Memory B cell (primary cell): ENCODE results near the gene WWP2.
"Not testable (repeated sequence)": the region's sequence is repeated elsewhere in the genome, so short reads cannot be mapped to it uniquely, and the experiment has no call there.

Source experiments
- ATAC-seq: fragments of 150-1000 bp; cut with Tn5 transposase; 2 replicates; pipeline ENCODE4 v1.10.0; 2021; ENCODE audit warnings: low read depth, mild to moderate bottlenecking, moderate library complexity
- DNase-seq, 2 donors: peaks; one replicate each; pipeline ENCODE4 v3.0.0; 2022; ENCODE audit warnings: low spot score in 2 of 2
- H3K27ac Mint-ChIP-seq: one replicate; pipeline ENCODE4 v1.8.0; 2022; ENCODE audit warnings: mild to moderate bottlenecking, moderate library complexity, mixed read lengths
- H3K27me3 Mint-ChIP-seq: one replicate; pipeline ENCODE4 v1.8.0; 2022; ENCODE audit warnings: mixed read lengths
- H3K36me3 Mint-ChIP-seq: one replicate; pipeline ENCODE4 v1.8.0; 2022; ENCODE audit warnings: mild to moderate bottlenecking, mixed read lengths
- H3K4me1 Mint-ChIP-seq: one replicate; pipeline ENCODE4 v1.8.0; 2022; ENCODE audit warnings: mixed read lengths
- H3K4me3 Mint-ChIP-seq: one replicate; pipeline ENCODE4 v1.8.0; 2022; ENCODE audit warnings: mild to moderate bottlenecking, moderate library complexity, mixed read lengths
- H3K9me3 Mint-ChIP-seq: one replicate; pipeline ENCODE4 v1.8.0; 2022; ENCODE audit warnings: mixed read lengths

Gene WWP2

DNA sequence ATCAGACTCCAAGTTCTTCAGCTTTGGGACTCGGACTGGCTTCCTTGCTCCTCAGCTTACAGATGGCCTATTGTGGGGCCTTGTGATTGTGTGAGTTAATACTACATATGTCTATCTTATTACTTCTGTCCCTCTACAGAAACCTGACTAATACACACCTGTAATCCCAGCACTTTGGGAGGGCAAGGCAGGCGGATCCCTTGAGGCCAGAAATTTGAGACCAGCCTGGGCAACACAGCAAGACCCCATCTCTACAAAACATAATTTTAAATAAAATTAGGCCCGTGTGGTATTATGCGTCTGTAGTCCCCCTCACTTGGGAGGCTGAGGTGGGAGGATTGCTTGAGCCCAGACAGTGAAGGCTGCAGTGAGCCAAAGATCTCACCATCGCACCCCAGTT is 30.9 kb upstream of the WWP2 start:
- H3K27ac Mint-ChIP-seq, H3K9me3 Mint-ChIP-seq, H3K27me3 Mint-ChIP-seq, H3K4me3 Mint-ChIP-seq, ATAC-seq, H3K36me3 Mint-ChIP-seq, H3K4me1 Mint-ChIP-seq, DNase-seq: not testable (repeated sequence)

- no peaks in the 10 kb centered on the region for H3K9me3 Mint-ChIP-seq
- no peak for ATAC-seq
- peaks cover under 1% of the 10 kb centered on the region for H3K4me1 Mint-ChIP-seq
- no peak overlapping the region for H3K4me3 Mint-ChIP-seq
- no peak overlapping the region for H3K27ac Mint-ChIP-seq
- H3K27me3 Mint-ChIP-seq, result no peaks in the 10 kb centered on the region
- H3K36me3 Mint-ChIP-seq, result no peaks in the 10 kb centered on the region
- no peak for DNase-seq
Measured at GRCh38 chr16:69732101-69732500, 30.0 kb upstream of the WWP2 start.

DNA sequence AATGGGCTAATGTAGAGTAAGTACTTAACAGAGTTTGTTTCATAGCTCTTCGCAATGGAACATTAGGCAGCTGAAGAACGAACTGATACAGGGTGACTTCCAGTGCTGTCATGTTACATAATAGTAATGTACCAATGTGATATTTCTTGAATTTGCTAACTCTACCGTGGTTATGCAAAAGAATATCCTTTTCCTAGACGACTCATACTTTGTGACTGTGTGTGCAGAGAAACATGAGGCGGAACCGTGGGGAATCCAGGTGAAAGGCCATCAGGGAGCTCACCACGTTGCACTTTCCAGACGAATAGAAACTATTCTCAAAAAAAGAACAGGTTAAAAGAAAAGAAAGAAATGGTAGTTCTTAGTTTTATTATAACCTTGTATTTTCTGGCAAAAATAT is 20.6 kb upstream of the WWP2 start:
- no peaks in the 10 kb centered on the region for H3K4me1 Mint-ChIP-seq
- no peak for ATAC-seq
- no peaks in the 10 kb centered on the region for H3K9me3 Mint-ChIP-seq
- H3K4me3 Mint-ChIP-seq, result no peak overlapping the region
- no peaks in the 10 kb centered on the region for H3K27me3 Mint-ChIP-seq
- no peak overlapping the region for H3K27ac Mint-ChIP-seq
- H3K36me3 Mint-ChIP-seq, result peaks cover 17% of the 10 kb centered on the region
- DNase-seq, result no peak

DNA sequence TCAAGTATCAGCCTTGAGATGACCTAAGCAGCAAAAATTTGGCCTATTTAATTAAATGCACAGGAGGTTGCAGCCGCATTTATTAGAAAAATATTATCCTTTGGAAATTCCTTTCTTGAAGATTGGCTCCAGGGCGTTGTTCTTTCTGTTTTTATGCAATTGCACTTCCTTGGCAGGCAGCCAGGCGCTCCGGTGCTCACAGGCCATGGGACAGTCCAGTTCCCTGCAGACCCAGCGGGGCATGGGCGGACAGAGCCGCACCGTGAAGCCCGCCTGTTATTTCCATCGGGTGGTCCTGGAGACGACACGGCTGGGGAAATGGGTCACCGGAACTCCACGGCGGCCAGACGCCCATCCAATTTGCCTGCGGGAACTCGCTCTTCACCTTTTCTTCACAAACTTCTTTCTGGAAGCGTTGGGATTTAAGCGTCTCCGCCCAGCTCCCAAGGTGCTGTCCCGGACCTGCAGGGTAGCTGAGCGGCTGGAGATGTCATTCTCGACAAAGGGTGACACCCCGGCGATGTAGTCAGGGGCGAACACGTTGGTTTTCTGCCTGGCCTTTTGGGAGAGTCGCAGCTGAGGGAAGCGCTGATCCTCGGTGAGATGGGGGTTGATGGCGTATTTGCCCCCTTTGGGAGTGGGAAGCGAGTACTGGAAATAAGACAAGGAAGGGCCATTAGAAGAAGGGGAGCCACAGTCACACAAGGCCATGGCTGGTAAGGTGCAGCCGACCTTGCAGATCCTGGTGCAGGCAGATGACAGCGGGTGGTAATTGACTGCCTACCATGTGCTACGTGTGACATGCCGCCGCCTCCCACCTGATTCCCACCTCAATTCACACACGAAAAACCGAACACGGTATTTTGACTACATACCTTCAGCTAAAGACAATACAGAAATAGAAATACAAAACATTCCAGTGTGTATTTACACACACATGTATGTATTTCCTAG is 19.9 kb upstream of the WWP2 start:
- no peaks in the 10 kb centered on the region for H3K4me1 Mint-ChIP-seq
- H3K27me3 Mint-ChIP-seq, result no peaks in the 10 kb centered on the region
- ATAC-seq, result no peak
- no peak overlapping the region for H3K4me3 Mint-ChIP-seq
- no peaks in the 10 kb centered on the region for H3K9me3 Mint-ChIP-seq
- no peak overlapping the region for H3K27ac Mint-ChIP-seq
- H3K36me3 Mint-ChIP-seq, result peaks cover 18% of the 10 kb centered on the region
- DNase-seq, result no peak

DNA sequence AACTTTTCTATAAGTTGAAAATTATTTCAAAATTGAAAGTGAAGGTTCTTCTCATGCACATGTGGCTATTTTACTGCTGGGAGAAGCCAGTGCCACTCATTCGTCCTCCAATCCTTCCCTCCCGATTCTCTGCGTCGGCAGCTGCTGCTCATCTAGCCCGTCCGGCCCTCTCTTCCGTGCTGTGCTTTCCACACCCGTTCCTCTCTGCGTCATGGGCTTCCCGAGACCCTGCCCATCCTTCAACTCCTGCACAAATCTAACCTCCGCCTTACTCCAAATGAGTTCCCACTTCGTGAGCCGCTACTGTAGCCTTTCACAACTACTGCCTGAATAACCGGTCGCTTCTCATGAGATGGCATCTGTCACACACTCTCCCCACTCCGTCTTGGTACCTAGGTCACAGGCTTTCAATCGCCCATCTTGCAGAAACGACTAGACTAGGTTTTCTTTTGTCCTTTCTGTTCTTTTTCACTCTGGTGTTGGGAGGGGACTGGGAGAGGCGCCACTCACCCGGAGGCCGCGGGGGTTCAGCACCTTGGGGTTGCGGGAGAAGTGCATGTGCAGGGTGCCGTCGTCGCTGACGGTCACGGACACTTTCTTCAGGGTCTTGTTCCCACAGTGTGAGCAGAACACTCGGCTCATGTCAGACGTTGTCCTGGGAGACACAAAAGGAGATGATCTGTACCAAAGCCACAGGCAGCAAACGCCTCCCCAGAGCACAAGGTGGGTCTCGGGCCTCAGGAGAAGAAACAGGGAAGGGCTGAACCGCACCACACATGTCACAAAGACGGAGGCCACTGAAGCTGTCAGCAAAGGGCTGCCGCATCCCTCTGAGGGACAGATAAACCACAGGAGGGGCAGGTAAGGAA is 17.5 kb upstream of the WWP2 start:
- Mint-ChIP-seq H3K9me3 (no peaks in the 10 kb centered on the region), H3K4me3 (no peak overlapping the region), H3K27me3 (no peaks in the 10 kb centered on the region), H3K36me3 (peaks cover 27% of the 10 kb centered on the region), H3K27ac (no peak overlapping the region), H3K4me1 (no peaks in the 10 kb centered on the region)
- DNase-seq (no peak), ATAC-seq (no peak)

DNA sequence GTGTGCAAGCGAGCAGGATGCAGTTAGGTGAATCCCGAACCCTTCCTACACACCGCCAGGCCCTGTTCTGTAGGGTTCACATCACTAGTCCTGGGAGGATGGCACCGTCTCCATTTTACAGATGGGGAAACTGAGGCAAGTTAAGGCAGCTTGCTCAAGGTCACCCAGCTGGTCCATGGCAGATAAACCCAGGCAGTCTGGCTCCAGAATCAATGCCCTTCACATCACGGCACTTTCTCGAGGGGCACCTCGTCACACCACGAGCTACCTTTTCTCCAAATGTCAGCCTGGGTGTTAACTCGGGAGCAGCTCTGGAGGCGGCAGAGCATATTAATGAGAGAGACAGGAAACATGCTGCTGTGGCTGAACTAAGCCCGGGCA is 16.9 kb upstream of the WWP2 start:
- no peak overlapping the region for H3K27ac Mint-ChIP-seq
- no peaks in the 10 kb centered on the region for H3K27me3 Mint-ChIP-seq
- H3K4me3 Mint-ChIP-seq, result no peak overlapping the region
- no peaks in the 10 kb centered on the region for H3K9me3 Mint-ChIP-seq
- DNase-seq (no peak), ATAC-seq (no peak)
- H3K36me3 Mint-ChIP-seq, result peaks cover 27% of the 10 kb centered on the region
- no peaks in the 10 kb centered on the region for H3K4me1 Mint-ChIP-seq

GRCh38 chr16:69745959-69746358 is 16.2 kb upstream of the WWP2 start:
- H3K4me3 Mint-ChIP-seq, result no peak overlapping the region
- no peaks in the 10 kb centered on the region for H3K27me3 Mint-ChIP-seq
- DNase-seq (no peak), ATAC-seq (no peak)
- peaks cover 29% of the 10 kb centered on the region for H3K36me3 Mint-ChIP-seq
- no peak overlapping the region for H3K27ac Mint-ChIP-seq
- H3K9me3 Mint-ChIP-seq, result no peaks in the 10 kb centered on the region
- no peaks in the 10 kb centered on the region for H3K4me1 Mint-ChIP-seq

DNA sequence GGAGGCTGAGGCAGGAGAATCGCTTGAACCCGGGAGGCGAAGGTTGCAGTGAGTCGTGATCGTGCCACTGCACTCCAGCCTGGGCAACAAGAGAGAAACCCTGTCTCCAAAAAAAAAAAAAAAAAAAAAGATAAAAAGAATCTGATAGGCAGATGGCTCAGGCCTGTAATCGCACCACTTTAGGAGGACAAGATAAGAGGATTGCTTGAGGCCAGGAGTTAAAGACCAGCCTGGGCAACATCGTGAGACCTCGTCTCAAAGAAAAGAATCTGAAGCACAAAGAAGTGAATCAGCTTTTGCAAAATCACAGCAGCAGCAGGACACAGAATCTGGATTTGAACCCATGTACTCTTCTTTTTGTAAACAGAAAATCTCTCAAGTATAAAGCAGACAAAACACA is 15.0 kb upstream of the WWP2 start:
- Mint-ChIP-seq H3K27me3 (no peaks in the 10 kb centered on the region), H3K4me1 (peaks cover under 1% of the 10 kb centered on the region), H3K27ac (no peak overlapping the region), H3K9me3 (no peaks in the 10 kb centered on the region), H3K4me3 (no peak overlapping the region), H3K36me3 (peaks cover 27% of the 10 kb centered on the region)
- ATAC-seq (no peak), DNase-seq (no peak)

DNA sequence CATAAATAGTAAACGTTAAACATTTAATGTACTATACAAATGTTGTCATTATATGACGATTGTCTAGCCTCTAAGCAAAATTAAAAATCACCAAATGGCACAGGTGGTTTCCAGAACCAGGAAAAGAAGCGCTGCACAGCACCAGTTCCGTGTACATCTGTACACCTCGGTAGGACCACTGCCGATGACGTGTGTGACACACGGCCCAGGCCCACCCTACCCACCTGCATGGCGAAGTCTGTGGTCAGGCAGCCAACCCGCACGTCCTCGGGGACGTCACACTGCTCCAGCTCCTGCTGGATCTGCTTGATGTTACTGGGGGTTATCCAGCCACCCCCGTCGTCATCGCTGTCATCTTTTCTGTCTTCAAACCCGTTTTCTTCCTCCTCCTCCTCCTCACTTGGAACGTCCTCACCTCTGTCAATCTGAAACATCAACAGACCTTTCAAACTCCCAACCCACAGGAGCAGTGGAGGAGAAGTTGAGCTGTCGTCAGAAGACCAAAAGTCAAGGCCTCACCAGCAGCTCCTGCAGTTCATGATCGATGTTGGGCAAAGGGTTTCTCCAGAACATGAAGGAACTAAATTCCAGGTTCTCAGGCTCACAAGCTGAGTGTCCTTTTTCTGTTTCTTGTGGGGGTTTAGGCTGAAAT is 13.3 kb upstream of the WWP2 start:
- DNase-seq (no peak), ATAC-seq (no peak)
- no peaks in the 10 kb centered on the region for H3K27me3 Mint-ChIP-seq
- H3K4me1 Mint-ChIP-seq, result peaks cover 10% of the 10 kb centered on the region
- peaks cover 21% of the 10 kb centered on the region for H3K36me3 Mint-ChIP-seq
- H3K4me3 Mint-ChIP-seq, result no peak overlapping the region
- H3K27ac Mint-ChIP-seq, result peak overlapping the region; percentile 45
- no peaks in the 10 kb centered on the region for H3K9me3 Mint-ChIP-seq

GRCh38 chr16:69754143-69754468 is 8.0 kb upstream of the WWP2 start:
- Mint-ChIP-seq H3K36me3 (peaks cover 6% of the 10 kb centered on the region), H3K9me3 (no peaks in the 10 kb centered on the region), H3K27me3 (no peaks in the 10 kb centered on the region), H3K4me3 (peak overlapping the region; percentile 99), H3K27ac (peak overlapping the region; percentile 96), H3K4me1 (peaks cover 15% of the 10 kb centered on the region)
- no peak for DNase-seq
- no peak for ATAC-seq

DNA sequence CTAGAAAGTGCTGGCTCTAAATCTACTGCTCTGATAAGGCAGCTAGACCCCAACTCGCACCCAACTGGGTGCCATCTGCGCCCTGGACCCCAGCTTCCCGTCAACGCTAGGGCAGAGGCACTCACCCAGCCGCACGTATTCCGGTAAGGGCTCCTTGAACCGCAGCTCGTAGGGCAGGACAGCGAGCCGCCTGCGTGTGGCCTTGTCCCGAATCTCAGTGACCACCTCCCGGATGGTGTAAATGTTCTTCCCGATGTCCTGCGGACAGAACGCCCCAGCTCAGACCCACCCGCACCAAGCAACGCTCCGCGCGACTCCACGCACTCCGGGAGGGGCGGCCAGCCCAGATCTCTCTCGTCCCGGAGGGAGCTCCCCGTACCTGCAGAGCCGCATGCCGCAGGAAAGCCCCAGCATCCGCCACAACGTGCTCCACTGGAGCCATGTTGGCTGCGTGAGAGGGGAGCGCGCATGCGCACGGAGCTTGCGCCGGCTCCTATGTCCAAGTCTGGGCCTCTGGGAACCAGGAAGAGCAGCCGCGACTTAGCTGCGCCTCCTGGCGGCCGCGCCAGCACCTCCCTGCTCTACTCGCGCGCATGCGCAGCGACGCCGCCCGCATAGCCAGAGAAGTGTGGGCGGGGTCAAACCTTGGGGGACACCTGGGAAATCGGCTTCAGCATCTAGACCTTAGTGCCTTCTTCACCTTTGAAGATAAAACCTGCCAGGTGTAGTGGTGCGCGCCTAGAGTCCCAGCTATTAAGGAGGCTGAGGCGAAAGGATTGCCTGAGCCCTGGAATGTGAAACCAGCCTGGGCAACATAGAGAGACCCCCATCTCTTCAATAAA is 7.4 kb upstream of the WWP2 start, which contains the start of gene NOB1:
Gene NOB1 (minus strand): TSS at position 458 of the 842 bp plus-strand sequence. CDS start 16 bp downstream, at position 442.
- Mint-ChIP-seq H3K9me3 (no peaks in the 10 kb centered on the region), H3K27me3 (no peaks in the 10 kb centered on the region), H3K4me3 (peak within 1 kb of the TSS; percentile 99), H3K4me1 (peaks cover 15% of the 10 kb centered on the region), H3K27ac (peak within 1 kb of the TSS; percentile 96), H3K36me3 (peaks cover 6% of the 10 kb centered on the region)
- ATAC-seq (peak; percentile 96), DNase-seq (peak; percentile 94 to 97)

DNA sequence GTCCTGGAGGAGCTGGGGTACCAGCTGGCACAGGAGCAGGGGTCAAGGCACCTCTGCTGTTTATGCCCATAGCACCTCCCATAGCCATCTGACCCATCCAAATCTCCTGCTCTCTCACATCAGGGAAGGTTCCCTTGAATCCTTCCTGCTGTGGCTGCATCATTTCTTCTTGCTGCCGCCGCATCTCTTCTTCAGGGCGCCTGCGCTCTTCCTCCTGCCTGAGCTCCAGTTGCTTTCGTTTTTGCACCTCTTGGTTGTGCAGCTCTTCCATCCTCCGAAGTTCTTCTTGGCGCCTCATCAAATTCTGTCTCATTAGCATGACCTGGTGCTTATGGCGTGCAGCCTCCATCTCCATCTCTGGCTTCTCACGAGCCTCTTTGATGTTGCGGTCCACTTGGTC is 5.4 kb upstream of the WWP2 start:
- no peak overlapping the region for H3K4me3 Mint-ChIP-seq
- H3K9me3 Mint-ChIP-seq, result no peaks in the 10 kb centered on the region
- peaks cover 15% of the 10 kb centered on the region for H3K4me1 Mint-ChIP-seq
- DNase-seq, result no peak
- no peaks in the 10 kb centered on the region for H3K27me3 Mint-ChIP-seq
- peak overlapping the region; percentile 42 for H3K27ac Mint-ChIP-seq
- ATAC-seq, result no peak
- H3K36me3 Mint-ChIP-seq, result peaks cover 4% of the 10 kb centered on the region

GRCh38 chr16:69757375-69757774 is 4.8 kb upstream of the WWP2 start:
- not testable (repeated sequence) for H3K27me3 Mint-ChIP-seq, H3K36me3 Mint-ChIP-seq, H3K9me3 Mint-ChIP-seq, H3K27ac Mint-ChIP-seq, ATAC-seq, H3K4me3 Mint-ChIP-seq, DNase-seq
- H3K4me1 Mint-ChIP-seq, result peaks cover 15% of the 10 kb centered on the region
